Activated CD4-positive, alpha-beta T cell treated with anti-CD3 and anti-CD28 coated beads, Interleukin-2, amount 10 ng/mL, durations not matched to agents 24 days and 14 days (primary cell): ENCODE measurements around the gene MFSD11. TPM values are rescaled to one million over a fixed set of nuclear protein-coding genes. Genes with fewer than 3 reads are reported as not detected.
"Not testable (repeated sequence)": the region's sequence is repeated elsewhere in the genome, so short reads cannot be mapped to it uniquely, and the experiment has no call there.

Experiments
- DNase-seq: peaks from one replicate; pipeline ENCODE4 v3.0.0; 2022
- H3K27ac Mint-ChIP-seq: one replicate; pipeline ENCODE4 v1.8.0; 2022; ENCODE audit warnings: mild to moderate bottlenecking, mixed read lengths
- H3K27me3 Mint-ChIP-seq: one replicate; pipeline ENCODE4 v1.8.0; 2022; ENCODE audit warnings: mixed read lengths
- H3K36me3 Mint-ChIP-seq: one replicate; pipeline ENCODE4 v1.8.0; 2022; ENCODE audit warnings: low read depth, mild to moderate bottlenecking, mixed read lengths
- H3K4me1 Mint-ChIP-seq: one replicate; pipeline ENCODE4 v1.8.0; 2021; ENCODE audit warnings: mixed read lengths
- H3K4me3 Mint-ChIP-seq: one replicate; pipeline ENCODE4 v1.8.0; 2022; ENCODE audit warnings: mild to moderate bottlenecking, moderate library complexity, mixed read lengths
- H3K9me3 Mint-ChIP-seq: one replicate; pipeline ENCODE4 v1.8.0; 2021; ENCODE audit warnings: mixed read lengths
- intact Hi-C: fragments of 100-400 bp; cut with micrococcal nuclease; formaldehyde crosslinking; loops from one replicate; pipeline ENCODE4 v1.15.1; 2023
- total RNA-seq: library from RNA; stranded (reverse); gene quantifications from 2 replicates; pipeline ENCODE4 v1.2.3, GENCODE V29; 2022

MFSD11 gene
- total RNA-seq, 1 donor from 2014 or later = 15.1 TPM

DNA sequence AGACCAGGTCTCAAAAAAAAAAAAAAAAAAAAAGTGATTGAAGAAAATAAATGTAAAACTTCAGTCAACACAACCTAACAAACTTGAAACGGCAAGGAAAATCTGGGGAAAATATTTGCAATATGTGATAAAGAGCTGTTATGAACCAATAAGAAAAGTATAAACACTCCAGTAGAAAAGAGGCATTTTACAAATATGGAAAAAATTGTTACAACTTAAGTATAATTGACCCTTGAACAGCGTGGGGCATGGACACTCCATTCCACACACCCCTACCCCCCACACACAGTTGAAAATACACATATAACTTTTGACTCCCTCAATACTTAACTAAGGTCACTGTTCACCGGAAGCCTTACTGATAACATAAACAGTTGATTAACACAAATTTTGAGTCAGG, 20.7 kb downstream of the MFSD11 start:
- no peaks in the 10 kb centered on the region for H3K27me3 Mint-ChIP-seq
- H3K36me3 Mint-ChIP-seq = peaks cover 25% of the 10 kb centered on the region
- intact Hi-C loops = no loop called here

DNA sequence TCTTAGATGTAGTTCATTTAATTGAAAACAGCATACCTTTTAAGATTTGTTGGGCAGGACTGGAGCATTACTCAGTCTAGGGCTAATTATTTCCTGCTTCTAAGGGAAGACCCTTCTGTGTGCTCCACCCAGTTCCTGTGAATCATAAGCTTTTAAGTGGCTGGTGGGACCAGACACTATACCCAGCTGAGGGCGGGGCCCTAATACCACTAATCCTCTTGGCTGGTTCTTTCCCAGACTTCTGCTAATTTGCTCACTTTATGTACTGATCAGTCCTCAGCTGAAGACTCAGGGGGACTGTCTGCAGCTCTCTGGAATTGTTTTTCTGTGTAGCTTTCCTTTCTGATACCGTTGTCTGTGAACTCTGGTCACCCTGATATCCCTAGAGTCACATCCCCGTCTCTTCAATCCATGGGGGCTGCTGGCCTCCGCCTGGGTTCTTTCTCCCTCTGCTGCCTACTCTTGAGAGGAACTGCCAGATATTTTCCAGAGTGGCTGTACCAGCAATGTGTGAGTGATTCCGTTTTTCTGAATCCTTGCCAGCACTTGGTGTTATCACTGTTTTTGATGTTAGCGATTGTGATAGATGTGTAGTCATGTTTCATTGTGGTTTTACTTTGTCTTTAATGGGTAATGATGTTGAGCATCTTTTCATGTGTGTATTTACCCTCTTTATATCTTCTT, 35.1 kb downstream of the MFSD11 start:
- Mint-ChIP-seq H3K4me3 (peak overlapping the region; percentile 71), H3K36me3 (peaks cover 52% of the 10 kb centered on the region), H3K27me3 (no peaks in the 10 kb centered on the region), H3K27ac (peak overlapping the region; percentile 82), H3K4me1 (peaks cover 20% of the 10 kb centered on the region), H3K9me3 (peaks cover 6% of the 10 kb centered on the region)
- DNase-seq = peak; percentile 74
- intact Hi-C loops = no loop called here

More for the DNA sequence above, 20.7 kb downstream of the MFSD11 start:
- H3K9me3 Mint-ChIP-seq = no peaks in the 10 kb centered on the region
- peaks cover 8% of the 10 kb centered on the region for H3K4me1 Mint-ChIP-seq
- DNase-seq = no peak
- no peak overlapping the region for H3K27ac Mint-ChIP-seq
- H3K4me3 Mint-ChIP-seq = no peak overlapping the region

DNA sequence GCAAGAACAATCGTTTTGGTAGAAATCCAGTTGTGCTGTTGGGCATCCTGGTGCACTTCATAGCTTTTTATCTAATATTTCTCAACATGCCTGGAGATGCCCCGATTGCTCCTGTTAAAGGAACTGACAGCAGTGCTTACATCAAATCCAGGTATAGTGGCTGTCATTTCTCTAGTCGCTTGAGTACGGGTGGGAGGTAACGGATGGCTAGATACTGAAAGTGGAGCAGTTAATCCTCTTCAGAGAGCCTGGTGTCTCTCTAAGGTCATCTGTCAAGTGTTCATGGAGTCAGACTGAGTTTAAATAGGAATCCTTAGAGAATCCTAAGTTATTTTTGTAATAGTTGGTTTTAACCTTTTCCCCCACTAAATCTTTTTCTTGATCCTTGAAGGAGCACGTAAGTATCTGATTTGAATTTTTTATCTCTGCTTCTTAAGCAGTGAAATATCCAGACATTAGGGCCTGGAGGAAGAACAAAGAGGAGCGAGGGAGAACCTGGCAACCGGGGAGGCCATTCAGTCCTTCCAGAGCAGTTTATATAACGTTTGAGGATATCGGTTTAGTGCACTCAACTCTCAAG, 37.2 kb downstream of the MFSD11 start:
- no peak overlapping the region for H3K27ac Mint-ChIP-seq
- H3K36me3 Mint-ChIP-seq = peaks cover 51% of the 10 kb centered on the region

DNA sequence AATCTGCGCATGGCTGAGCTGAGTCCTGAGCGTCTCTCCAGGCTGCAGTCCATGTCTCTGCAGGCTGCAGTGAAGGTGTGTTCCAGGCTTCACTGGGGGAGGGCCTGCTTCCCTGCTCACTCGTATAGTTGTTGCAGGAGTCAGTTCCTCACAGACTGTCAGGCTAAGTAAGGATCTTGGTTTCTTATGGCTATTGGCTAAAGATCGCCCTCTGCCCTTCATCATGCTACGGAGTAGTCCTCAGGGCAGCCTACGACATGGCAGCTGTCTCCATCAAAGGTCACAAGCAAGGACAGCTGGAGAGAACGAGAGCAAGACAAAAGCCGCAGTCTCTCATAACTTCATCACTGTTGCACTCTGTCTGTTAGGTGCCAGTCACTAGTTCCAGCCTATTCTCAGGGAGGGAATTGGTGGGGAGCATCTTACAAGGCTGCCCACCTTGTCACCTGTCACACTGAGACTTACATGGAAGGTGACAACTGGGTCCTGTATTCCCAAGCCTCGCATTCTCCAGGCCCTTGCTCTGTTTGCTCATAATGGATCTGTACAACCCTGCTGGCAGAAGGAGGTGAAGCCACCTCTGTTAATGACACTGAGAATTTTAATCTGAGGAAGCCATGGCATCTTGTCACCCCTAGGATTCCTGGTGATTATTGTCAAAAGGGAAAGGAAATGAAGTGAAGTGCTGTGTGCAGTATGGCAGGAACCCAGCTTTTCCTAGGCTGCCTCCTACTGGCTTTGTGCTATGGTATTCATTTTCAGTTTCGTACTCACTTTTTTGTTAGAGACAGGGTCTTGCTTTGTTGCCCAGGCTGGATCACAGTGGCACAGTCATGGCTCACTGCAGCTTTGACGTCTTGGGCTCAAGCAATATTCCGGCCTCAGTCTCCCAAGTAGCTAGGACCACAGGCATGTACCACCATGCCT, 43.4 kb downstream of the MFSD11 start:
- Mint-ChIP-seq H3K4me3 (no peak overlapping the region), H3K36me3 (peaks cover 13% of the 10 kb centered on the region), H3K9me3 (no peaks in the 10 kb centered on the region), H3K27me3 (no peaks in the 10 kb centered on the region), H3K27ac (no peak overlapping the region), H3K4me1 (no peaks in the 10 kb centered on the region)
- intact Hi-C loops = no loop called here
- peak; percentile 62 for DNase-seq

More for the DNA sequence above, 37.2 kb downstream of the MFSD11 start:
- Mint-ChIP-seq H3K4me3 (no peak overlapping the region), H3K9me3 (peaks cover 6% of the 10 kb centered on the region), H3K27me3 (no peaks in the 10 kb centered on the region), H3K4me1 (peaks cover 20% of the 10 kb centered on the region)
- DNase-seq = no peak
- intact Hi-C loops = no loop called here

DNA sequence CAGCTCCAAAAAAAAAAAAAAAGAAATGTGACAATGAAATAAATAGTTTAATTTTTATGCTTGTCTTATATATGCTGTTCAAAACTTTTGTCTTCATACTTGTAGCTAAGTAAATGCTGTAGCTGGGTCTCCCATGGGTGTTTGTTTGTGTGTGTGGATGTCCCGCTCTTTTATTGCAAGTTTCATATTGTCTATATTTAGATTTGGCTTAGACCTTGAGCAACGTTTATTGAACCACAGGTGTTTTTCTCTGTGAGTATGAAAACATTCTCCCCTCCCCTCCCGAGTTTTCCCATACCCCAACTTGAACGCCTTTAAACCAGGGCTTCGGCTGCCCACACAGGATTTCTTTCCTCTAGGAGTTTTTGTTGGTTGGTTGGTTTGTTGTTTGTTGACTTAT, 45.2 kb downstream of the MFSD11 start:
- Mint-ChIP-seq H3K4me3 (no peak overlapping the region), H3K4me1 (peaks cover 10% of the 10 kb centered on the region), H3K36me3 (peaks cover 8% of the 10 kb centered on the region), H3K27me3 (no peaks in the 10 kb centered on the region), H3K27ac (no peak overlapping the region), H3K9me3 (no peaks in the 10 kb centered on the region)
- intact Hi-C loops = no loop called here
- DNase-seq = no peak

DNA sequence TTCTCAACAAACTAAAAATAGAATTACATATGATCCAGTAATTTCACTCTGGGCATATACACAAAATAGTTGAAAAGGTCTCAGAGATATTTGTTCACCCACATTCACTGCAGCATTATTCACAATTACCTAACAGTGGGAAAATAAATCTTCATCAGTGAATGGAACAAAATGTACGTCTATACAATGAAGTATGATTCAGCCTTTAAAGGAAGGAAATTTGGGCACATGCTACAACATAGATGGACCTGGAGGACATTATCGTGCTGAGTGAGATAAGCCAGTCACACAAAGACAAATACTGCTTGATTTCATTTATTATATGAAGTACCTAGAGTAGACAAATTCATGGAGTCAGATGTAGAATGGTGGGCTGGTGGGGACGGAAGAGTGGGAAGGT, 47.0 kb downstream of the MFSD11 start:
- peaks cover 10% of the 10 kb centered on the region for H3K4me1 Mint-ChIP-seq
- DNase-seq = no peak
- no peaks in the 10 kb centered on the region for H3K9me3 Mint-ChIP-seq
- peaks cover 4% of the 10 kb centered on the region for H3K36me3 Mint-ChIP-seq
- H3K4me3 Mint-ChIP-seq = no peak overlapping the region
- intact Hi-C loops = no loop called here
- H3K27me3 Mint-ChIP-seq = no peaks in the 10 kb centered on the region
- H3K27ac Mint-ChIP-seq = no peak overlapping the region

DNA sequence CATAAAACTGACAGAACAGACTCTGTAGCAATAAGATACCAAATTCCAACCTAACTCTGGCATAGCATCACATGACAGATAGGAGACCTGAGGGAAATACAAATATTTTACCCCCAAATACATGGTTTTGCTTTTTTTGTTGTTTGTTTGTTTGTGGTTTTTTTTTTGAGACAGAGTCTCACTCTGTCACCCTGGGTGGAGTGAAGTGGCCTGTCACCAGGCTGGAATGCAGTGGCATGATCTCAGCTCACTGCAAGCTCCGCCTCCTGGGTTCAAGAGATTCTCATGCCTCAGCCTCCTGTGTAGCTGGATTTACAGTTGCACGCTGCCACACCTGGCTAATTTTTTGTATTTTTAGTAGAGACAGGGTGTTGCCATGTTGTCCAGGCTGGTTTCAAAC, 49.9 kb downstream of the MFSD11 start:
- H3K27ac Mint-ChIP-seq, H3K27me3 Mint-ChIP-seq, H3K9me3 Mint-ChIP-seq, H3K36me3 Mint-ChIP-seq, intact Hi-C loops, H3K4me3 Mint-ChIP-seq: not testable (repeated sequence)
- H3K4me1 Mint-ChIP-seq = peaks cover 23% of the 10 kb centered on the region
- peak; percentile 68 for DNase-seq

DNA sequence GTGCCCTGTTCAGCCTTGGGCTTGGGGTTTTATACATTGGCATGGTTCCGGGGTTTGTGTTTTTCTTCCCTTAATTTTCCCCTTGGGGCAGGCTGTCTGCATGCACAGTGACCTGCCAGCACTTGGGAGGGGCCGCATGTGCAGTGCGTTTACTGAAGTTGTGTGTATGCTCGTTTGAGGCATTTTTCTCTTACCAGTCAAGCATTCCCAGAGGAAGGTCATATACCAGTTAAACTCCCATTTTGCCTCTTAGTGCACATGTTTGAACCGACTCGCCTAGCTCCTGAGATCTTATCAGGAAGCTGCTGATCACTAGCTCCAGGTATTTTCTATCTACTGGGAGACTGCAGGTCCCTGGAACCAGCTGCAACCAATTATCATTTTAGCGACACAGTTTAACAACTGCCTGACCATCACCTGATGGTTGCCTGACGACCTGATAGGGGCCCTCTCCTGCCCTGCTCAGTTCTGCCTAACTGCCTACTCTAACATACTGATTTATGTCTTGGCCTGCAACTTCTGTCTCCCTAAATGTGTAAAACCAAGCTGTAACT, 51.4 kb downstream of the MFSD11 start:
- intact Hi-C loops = no loop called here
- peaks cover 4% of the 10 kb centered on the region for H3K36me3 Mint-ChIP-seq
- H3K9me3 Mint-ChIP-seq = no peaks in the 10 kb centered on the region
- no peak overlapping the region for H3K27ac Mint-ChIP-seq
- H3K27me3 Mint-ChIP-seq = peaks cover 2% of the 10 kb centered on the region
- DNase-seq = no peak
- no peak overlapping the region for H3K4me3 Mint-ChIP-seq
- peaks cover 27% of the 10 kb centered on the region for H3K4me1 Mint-ChIP-seq

DNA sequence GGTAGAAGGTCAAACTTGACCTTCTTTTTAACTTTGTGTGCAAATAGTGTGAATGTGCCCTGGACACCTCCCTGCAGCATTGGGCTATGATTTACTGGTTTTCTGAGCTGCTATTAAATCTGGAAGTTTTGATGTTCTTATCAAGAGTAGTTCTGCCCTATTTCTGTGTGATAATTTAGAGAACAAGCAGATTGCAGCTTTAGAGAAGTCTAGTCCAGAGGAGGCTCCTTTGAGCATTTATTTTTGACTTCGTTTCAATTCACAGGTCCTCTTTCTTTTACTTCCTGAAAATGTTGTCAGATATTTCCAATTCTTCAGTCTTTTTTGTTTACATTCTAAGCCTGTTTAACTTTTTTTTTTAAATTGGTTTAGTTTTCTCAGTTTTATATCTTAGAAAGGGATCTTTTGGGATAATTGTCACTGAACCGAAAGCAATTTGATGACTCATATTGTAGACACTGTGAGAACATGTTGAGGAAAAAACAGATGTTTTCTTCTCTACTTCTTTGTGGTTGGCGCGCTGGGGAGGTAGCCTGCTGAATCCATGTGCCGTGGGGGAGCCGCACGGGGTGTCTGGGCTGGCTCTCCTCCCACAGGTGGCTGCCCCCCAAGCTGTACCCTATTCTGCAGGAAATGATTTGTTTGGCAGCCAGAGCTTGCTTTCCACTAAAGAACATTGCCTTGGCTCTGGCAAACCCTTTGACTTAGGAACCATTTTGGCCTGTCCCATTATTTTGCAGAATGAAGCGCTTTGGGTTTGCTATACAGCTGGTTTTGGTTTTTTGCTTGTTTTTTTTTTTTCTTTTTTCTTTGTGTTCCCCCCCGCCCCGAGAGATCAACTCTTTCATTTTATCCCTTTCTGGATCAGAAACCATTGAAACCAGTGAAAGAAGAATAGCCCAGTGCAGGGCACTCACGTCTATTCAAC, 53.4 kb downstream of the MFSD11 start:
- peak; percentile 86 for DNase-seq
- intact Hi-C loops = loop anchor here (5.0 kb wide), 1 partner anchor 54 kb away; the partner anchor contains the start of genes MFSD11 and SRSF2
- Mint-ChIP-seq H3K4me1 (peaks cover 27% of the 10 kb centered on the region), H3K27me3 (peaks cover 2% of the 10 kb centered on the region), H3K9me3 (no peaks in the 10 kb centered on the region), H3K27ac (peak overlapping the region; percentile 52), H3K4me3 (peak overlapping the region; percentile 58), H3K36me3 (peaks cover 2% of the 10 kb centered on the region)

DNA sequence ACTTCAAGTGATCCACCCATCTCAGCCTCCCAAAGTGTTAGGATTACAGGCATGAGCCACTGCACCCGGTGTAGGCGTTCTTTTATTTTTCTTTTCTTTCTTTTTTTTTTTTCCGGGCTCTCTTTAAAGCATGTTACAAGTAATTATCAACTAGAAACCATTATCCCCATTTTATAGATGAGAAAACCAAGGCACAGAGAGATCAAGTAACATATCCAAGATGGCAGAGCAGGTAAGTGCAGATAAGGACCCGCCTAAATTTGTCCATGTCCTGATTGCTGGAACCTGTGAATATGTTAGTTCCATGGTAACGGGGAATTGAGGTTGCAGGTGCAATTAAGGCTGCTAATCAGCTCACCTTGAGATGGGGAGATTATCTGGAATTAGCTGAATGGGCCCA, 54.4 kb downstream of the MFSD11 start:
- no peak overlapping the region for H3K4me3 Mint-ChIP-seq
- no peak overlapping the region for H3K27ac Mint-ChIP-seq
- H3K9me3 Mint-ChIP-seq = no peaks in the 10 kb centered on the region
- intact Hi-C loops = loop anchor here (5.0 kb wide), 1 partner anchor 55 kb away; the partner anchor contains the start of genes MFSD11 and SRSF2
- H3K4me1 Mint-ChIP-seq = peaks cover 21% of the 10 kb centered on the region
- H3K27me3 Mint-ChIP-seq = peaks cover 2% of the 10 kb centered on the region
- DNase-seq = no peak
- H3K36me3 Mint-ChIP-seq = peaks cover 2% of the 10 kb centered on the region

DNA sequence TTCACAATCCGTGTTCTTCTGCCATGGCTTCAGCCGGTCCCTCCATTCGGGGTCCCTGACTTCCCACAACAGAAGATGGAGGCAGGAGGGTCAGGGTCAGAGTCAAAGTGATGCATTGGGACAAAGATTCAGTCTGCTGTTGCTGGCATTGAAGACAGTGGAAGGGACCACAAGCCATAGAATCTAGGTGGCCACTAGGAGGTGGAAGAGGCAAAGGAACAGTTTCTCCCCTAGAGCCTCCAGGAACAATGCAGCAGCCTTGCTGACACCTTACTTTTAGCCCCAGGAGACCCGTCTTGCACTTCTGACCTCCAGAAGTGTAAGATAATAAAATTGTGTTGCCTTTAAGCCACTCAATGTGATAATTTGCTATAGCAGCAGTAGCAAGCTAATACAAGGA, 55.9 kb downstream of the MFSD11 start:
- Mint-ChIP-seq H3K4me3 (no peak overlapping the region), H3K4me1 (peaks cover 17% of the 10 kb centered on the region), H3K9me3 (no peaks in the 10 kb centered on the region), H3K27me3 (peaks cover 5% of the 10 kb centered on the region), H3K36me3 (peaks cover 2% of the 10 kb centered on the region), H3K27ac (no peak overlapping the region)
- intact Hi-C loops = loop anchor here (5.0 kb wide), 1 partner anchor 56 kb away; the partner anchor contains the start of genes MFSD11 and SRSF2
- DNase-seq = peak; percentile 69

DNA sequence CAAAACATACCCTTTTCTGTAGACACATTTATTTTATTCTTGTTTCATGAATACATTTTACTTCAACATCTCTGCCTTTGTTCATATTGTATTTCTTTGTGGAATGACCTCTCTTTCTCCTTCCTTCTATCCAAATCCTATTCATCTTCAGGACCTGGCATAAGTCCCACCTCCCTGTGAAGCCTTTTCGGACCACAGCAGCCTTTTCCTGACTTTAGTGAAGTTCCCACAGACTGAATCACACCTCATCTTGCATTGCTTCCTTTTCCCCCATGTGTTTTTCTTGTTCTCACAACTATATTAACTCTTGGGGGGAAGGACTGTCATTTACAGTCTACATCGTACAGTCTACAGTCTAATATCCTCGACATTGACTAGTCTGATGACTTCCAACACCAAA, 58.2 kb downstream of the MFSD11 start:
- Mint-ChIP-seq H3K9me3 (no peaks in the 10 kb centered on the region), H3K36me3 (peaks cover 2% of the 10 kb centered on the region), H3K4me1 (peaks cover 14% of the 10 kb centered on the region), H3K27ac (no peak overlapping the region), H3K27me3 (peaks cover 5% of the 10 kb centered on the region), H3K4me3 (no peak overlapping the region)
- intact Hi-C loops = no loop called here
- no peak for DNase-seq
